GM12874 (cell line): ENCODE results near the gene SCRN1.

Experiments
- TF ChIP-seq, protein P1 (sequence below): IDR thresholded peaks from 2 replicates; pipeline ENCODE4 v1.5.1; 2011; ENCODE audit warnings: low read depth, mild to moderate bottlenecking, control low read depth, low read length, moderate library complexity; ENCODE audit not compliant: insufficient read depth

Gene SCRN1

DNA sequence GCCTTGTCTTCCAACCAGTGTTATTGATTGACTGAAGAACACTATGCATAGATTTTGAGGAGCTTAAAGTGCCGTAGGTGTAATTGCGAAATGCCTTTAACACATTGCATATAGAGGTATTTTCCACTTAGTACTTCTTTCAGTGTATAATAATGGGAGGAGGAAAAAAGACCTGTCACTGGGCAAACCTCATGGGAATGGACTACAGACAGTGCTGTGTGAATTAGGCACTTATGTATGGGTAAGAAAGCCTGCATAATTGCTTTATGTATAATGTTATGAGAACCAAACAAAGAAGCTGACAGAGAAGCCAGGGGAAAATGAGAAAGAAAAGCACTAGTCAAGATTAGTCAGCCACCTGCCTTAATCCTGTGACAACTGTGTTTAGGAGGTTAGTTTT lies 12.4 kb upstream of the SCRN1 start:
- TF ChIP-seq, protein P1, sequence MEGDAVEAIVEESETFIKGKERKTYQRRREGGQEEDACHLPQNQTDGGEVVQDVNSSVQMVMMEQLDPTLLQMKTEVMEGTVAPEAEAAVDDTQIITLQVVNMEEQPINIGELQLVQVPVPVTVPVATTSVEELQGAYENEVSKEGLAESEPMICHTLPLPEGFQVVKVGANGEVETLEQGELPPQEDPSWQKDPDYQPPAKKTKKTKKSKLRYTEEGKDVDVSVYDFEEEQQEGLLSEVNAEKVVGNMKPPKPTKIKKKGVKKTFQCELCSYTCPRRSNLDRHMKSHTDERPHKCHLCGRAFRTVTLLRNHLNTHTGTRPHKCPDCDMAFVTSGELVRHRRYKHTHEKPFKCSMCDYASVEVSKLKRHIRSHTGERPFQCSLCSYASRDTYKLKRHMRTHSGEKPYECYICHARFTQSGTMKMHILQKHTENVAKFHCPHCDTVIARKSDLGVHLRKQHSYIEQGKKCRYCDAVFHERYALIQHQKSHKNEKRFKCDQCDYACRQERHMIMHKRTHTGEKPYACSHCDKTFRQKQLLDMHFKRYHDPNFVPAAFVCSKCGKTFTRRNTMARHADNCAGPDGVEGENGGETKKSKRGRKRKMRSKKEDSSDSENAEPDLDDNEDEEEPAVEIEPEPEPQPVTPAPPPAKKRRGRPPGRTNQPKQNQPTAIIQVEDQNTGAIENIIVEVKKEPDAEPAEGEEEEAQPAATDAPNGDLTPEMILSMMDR, result no peak

GRCh38 chr7:29998489-29998888 lies 8.9 kb upstream of the SCRN1 start:
- TF ChIP-seq, protein P1, result no peak

GRCh38 chr7:29996321-29996720 lies 6.7 kb upstream of the SCRN1 start:
- TF ChIP-seq, protein P1, result no peak

- TF ChIP-seq, protein P1, result no peak
These were observed 6.1 kb upstream of the SCRN1 start for GRCh38 chr7:29995652-29996051.

DNA sequence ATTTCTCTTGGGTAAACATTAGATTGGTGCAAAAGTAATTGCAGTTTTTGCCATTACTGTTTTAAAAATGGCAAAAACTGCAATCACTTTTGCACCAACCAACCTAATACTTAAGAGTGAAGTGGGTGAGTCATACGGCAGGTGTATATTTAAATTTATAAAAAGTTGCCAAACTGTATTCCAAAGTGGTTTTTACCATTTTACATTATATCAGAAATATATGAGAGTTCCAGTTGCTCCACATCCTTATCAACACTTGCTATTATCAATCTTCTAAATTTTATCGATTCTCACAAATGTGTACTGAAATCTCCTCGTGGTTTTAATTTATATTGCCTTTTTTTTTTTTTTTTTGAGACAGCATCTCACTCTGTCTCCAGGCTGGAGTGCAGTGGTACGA lies 3.5 kb upstream of the SCRN1 start:
- TF ChIP-seq, protein P1, result no peak

DNA sequence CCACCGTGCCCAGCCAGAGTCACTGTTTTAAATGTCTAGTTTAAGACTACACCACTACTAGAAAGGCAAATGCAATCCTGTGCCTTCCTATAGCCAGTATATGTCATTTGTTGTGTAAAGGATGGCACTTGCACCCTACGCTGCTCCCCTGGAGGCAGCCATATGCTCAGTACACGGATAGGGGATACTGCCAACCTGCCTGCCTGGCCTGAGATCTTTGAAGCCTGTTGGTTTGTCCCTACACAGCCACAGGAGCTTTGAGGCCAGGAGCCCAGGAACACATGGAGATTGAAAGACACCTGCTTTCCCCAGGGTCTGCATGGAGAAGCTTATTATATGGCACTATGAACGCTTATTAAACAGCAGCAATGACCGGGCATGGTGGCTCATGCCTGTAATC lies 2.3 kb upstream of the SCRN1 start:
- TF ChIP-seq, protein P1, result no peak

DNA sequence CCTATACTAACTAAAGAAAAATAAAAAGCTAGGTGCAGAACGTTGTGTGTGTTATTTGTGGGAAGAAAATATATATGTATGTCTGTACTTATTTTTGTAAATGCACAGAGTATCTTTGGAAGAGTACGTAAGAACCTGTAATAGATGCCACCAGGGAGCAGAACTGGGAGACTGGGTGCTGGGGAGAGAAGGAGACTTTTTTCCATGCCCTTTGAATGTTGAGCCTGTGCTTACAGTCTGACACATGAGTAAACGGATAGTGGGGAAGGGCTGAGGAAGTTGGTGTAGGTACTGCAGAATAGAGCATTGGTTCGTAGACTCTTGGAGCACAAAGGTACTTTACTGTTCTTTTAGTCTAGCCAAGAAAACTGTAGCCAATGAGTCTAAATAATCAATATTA lies 1.3 kb upstream of the SCRN1 start:
- TF ChIP-seq, protein P1, result no peak
